VCaP (cell line): Measurements from ENCODE around the gene ADSS1.

ENCODE experiments used
- H3K27ac ChIP-seq: fragments of 450-650 bp; 2 replicates; pipeline ENCODE4 v1.5.1; 2017
- CTCF ChIP-seq: fragments of 450-650 bp; conservative IDR thresholded peaks from 2 replicates; pipeline ENCODE4 v1.5.1; 2017; ENCODE audit warnings: mild to moderate bottlenecking, moderate library complexity

The ADSS1 gene

GRCh38 chr14:104757681-104758392 is 33.8 kb downstream of the ADSS1 start:
- no peak overlapping the region for H3K27ac ChIP-seq
- no peak for TF ChIP-seq CTCF

- TF ChIP-seq CTCF: no peak
- no peak overlapping the region for H3K27ac ChIP-seq
Measured at GRCh38 chr14:104758981-104759969, 35.2 kb downstream of the ADSS1 start.

GRCh38 chr14:104765517-104765916 is 41.5 kb downstream of the ADSS1 start:
- H3K27ac ChIP-seq: no peak overlapping the region
- no peak for TF ChIP-seq CTCF

- no peak overlapping the region for H3K27ac ChIP-seq
- no peak for TF ChIP-seq CTCF
Measured at GRCh38 chr14:104766256-104766862, 42.3 kb downstream of the ADSS1 start.

- no peak overlapping the region for H3K27ac ChIP-seq
- no peak for TF ChIP-seq CTCF
Measured at GRCh38 chr14:104766863-104767633, 43.0 kb downstream of the ADSS1 start.

- TF ChIP-seq CTCF: no peak
- H3K27ac ChIP-seq: no peak overlapping the region
Measured at GRCh38 chr14:104767634-104767918, 43.5 kb downstream of the ADSS1 start.
